Activated CD8-positive, alpha-beta memory T cell treated with anti-CD3 and anti-CD28 coated beads, Interleukin-2, amount 50 U/mL, for 1 hour (primary cell): ENCODE measurements around the gene PDHA1.

ENCODE experiments used
- DNase-seq: peaks from one replicate; pipeline ENCODE4 v3.0.0-alpha.2; 2020; ENCODE audit errors: extremely low read depth

The PDHA1 gene

GRCh38 chrX:19343535-19344408, at the start of gene PDHA1:
PDHA1 (plus strand) TSS chrX:19343927; CDS start chrX:19344038, 111 bp downstream.
- DNase-seq = peak; percentile 80

GRCh38 chrX:19303256-19303880, 40.4 kb upstream of the PDHA1 start:
- DNase-seq = no peak

DNA sequence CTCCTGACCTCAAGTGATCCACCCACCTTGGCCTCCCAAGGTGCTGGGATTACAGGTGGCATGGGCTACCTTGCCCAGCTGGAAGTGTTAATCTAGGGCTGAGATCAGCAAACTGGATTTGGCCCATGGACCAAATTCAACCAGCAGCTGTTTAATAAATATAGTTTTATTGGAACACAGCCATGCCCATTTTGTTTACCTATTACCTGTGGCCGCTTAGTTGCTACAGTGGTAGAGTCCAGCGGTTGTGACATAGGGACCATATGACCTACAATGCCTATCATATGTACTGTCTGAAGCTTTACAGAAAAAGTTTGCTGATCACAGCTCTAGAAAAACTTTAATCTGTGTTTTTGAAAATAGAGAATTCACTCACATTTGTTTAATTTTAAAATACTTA, 17.2 kb upstream of the PDHA1 start:
- DNase-seq = no peak

DNA sequence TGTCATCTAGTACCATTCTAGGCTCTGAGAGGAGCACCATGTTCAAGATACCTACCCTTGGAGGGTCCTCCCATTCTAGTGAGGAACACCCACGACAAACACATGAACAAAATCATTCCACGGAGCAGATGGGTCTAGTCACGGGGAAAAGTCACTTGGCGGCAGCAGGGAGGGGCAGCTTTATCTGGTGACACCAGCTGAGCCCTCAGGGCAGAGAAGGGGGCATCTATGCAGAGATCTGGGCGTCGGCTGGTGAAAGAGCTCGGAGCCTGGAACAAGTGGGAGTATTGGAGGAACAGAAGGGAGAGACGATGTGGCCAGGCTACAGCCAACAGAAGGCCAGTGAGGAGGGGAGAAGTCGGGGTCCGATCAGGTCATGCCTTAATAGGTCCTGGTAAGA, 11.9 kb upstream of the PDHA1 start:
- DNase-seq = no peak

DNA sequence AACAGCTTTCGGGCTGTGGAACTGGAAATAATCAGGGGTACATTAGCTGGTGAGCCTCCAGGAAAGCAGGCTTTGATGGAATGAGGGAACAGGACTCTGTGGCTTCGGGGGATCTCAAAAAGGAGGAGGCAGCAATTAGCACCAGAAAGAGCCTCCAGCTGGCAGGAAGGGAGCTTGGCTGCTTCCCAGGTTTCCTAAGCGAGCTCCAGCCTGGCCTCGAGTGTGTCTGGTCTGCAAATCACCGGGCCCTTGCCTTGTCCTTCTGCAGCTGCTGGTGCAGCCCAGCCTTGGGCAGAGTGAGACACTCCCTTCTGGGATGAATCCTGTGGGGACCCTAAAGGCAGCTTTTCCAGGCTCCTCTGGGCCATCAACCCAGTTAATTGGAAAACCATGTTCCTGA, 10.7 kb upstream of the PDHA1 start:
- no peak for DNase-seq

DNA sequence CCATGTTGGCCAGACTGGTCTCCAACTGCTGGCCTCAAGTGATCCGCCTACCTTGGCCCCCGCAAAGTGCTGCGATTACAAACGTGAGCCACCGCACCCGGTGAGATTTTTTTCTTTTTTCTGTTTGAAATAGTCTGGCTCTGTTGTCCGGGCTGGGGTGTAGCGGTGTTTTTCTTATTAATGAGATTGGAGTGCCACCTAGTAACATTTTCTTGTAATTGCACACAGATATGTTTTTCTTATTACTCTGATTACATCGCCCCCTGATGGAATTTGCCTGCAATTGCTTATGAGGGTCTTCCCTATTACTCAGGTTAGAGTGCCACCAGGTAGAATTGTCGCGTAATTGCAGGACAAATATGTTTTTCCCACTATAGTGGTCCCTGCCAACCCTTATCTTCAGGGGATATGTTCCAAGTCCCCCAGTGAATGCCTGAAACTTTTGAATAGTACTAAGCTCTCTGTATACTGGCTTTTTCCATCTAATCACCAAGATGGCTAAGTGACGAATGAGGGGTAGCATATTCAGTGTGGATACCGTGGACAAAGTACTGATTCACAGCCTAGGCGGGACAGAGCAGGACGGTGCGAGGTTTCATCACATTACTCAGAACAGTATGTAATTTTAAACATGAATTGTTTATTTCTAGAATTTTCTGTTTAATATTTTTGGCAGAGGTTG, 8.6 kb upstream of the PDHA1 start:
- no peak for DNase-seq

GRCh38 chrX:19342331-19342906, 1.3 kb upstream of the PDHA1 start:
- DNase-seq = no peak

- DNase-seq = no peak
These were observed 617 bp upstream of the PDHA1 start for GRCh38 chrX:19343085-19343534.

- no peak for DNase-seq
These were observed 934 bp downstream of the PDHA1 start for GRCh38 chrX:19344661-19345060.

- DNase-seq = no peak
These were observed 4.2 kb downstream of the PDHA1 start for GRCh38 chrX:19347916-19348315.

DNA sequence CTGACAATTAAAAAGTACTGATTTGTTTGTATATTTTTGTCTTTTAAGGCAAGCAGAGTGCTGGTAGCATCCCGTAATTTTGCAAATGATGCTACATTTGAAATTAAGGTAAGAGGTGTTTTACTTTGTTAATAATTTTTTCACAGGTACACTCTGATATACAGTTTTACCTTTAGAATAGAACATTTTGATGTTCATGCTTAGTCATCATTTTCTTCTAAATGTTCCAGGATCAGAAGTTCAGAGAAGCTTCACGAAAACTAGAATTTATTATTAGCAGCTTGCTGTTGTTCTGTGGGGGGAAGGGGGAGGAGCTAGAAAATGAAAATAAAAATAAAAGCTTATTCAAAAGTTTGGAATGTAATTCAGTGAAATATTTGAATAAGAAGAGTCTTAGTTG, 5.5 kb downstream of the PDHA1 start:
- DNase-seq = no peak

GRCh38 chrX:19350941-19351384, 7.2 kb downstream of the PDHA1 start:
- no peak for DNase-seq

DNA sequence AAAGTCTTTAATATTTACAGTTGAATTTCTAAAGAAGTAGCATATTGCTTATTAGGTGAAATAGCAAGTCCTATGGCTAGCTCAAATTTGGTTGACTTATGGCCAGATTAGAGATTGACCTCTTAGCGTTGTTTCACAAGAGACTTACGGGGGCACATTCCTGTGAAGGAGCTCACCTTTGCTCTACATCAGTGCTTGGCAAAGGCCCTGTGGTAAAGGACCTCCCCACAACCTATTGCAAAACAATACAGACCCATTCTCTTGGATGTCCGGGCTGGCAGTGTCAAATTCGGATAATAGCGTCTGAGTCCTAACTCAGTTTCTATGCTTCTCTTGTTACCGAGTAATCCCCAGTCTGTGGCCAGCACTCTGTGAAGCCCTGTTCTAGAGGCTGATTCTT, 10.9 kb downstream of the PDHA1 start:
- DNase-seq = no peak

DNA sequence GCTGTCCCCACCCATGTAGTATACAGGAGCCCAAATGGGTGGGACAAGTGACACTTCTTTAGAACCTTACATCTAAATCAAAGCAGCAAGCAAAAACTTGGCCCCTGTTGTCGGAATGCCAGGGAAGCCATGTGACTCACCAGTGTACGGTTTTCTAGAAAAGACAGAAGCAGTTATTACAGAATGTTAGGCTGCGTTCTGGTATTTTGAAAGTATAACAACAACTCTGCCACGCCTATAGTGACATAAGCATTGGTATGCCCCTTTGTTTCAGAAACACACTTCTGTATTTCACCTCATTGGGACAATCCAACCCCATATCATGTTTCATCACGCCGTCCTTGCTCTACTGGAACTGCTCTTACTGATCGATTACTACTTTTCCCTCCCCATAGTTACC, 14.8 kb downstream of the PDHA1 start:
- DNase-seq = no peak

DNA sequence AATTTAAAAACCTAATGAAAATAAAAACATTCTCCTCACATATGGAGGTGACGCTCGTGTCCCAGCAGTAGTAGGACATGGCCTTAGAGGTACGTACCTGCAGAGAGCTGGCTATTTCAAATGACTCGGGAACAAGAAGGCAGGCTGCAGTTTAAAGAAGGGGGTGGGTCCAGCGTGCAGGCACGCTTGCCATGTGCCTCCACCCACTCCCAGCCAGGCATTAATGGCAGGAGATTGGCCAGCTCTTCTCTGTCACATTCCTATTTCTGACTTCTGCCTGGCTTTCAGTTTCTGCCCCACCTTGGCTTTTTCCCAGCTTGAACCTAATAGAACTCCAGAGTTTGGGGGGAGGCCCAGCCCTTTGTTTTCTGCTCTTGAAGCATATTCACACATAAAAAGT, 17.2 kb downstream of the PDHA1 start:
- no peak for DNase-seq

- DNase-seq = no peak
These were observed 18.0 kb downstream of the PDHA1 start for GRCh38 chrX:19361701-19362100.

DNA sequence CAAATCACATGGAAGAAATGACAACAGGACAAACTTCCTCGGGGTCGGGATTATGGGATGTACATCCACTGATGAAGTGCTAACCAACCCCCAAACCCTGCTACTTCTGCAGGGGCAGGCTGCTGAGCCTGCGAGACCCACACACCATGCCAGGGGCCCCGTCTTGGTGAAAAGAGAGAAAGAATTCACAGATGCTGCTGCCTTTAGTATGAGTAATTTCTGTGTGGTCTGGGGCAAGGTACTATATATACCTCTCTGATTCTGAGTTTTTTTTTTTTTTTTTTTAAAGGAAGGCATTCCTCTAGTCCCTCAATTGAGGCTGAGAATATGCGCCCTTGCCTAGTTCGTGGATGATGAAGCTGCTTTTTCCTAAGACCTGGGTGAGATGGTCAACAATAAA, 24.8 kb downstream of the PDHA1 start:
- DNase-seq = no peak

GRCh38 chrX:19370061-19370460, 26.3 kb downstream of the PDHA1 start:
- DNase-seq = no peak

GRCh38 chrX:19372170-19372546, 28.4 kb downstream of the PDHA1 start:
- DNase-seq = peak; percentile 9

DNA sequence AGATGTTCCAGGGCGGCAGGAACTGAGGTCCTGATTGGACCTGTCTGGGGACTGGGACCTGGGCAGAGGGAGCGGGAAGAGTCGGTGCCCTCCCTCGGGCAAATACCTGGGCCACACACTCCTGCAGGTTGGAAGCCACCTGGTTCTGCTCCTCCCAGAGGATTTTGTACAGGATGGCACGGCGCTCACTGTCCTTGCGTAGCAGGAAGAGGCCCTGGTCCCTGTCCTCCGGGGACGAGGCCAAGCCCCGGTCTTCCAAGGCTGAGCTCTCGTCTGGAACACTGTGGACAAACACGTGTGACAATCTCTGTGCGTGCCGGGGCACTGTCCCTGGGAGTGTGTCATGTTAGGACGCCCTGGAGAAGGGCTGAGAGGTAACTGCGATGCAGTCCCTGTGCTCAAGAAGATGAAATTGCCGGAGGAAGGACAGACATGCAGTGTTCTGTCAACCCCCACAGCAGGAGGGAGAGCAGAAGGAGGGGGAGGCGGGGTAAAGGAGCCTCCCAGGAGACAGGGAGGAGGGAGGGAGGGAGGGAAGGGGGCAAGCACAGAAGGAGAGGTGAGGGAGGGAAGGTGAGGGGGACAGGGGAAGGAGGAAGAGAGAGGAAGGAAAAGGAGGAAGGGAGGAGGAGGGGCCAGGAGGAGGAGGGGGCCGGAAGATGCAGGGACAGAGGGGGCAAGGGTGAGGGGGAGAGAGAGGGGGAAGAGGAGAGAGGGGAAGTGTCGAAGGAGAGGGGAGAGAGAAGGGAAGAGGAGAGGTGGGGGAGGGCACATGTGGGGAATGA, 29.0 kb downstream of the PDHA1 start:
- no peak for DNase-seq

- no peak for DNase-seq
These were observed 29.7 kb downstream of the PDHA1 start for GRCh38 chrX:19373351-19373891.
